HG02938 (cell line): Measurements from ENCODE around the gene NTM.
"Not testable (repeated sequence)": the region's sequence is repeated elsewhere in the genome, so short reads cannot be mapped to it uniquely, and the experiment has no call there.

Experiments
- ATAC-seq: cut with Tn5 transposase; IDR thresholded peaks from one replicate; pipeline ENCODE4 v1.9.1; 2021; ENCODE audit warnings: mild to moderate bottlenecking, moderate library complexity; ENCODE audit not compliant: unreplicated experiment

Gene NTM

DNA sequence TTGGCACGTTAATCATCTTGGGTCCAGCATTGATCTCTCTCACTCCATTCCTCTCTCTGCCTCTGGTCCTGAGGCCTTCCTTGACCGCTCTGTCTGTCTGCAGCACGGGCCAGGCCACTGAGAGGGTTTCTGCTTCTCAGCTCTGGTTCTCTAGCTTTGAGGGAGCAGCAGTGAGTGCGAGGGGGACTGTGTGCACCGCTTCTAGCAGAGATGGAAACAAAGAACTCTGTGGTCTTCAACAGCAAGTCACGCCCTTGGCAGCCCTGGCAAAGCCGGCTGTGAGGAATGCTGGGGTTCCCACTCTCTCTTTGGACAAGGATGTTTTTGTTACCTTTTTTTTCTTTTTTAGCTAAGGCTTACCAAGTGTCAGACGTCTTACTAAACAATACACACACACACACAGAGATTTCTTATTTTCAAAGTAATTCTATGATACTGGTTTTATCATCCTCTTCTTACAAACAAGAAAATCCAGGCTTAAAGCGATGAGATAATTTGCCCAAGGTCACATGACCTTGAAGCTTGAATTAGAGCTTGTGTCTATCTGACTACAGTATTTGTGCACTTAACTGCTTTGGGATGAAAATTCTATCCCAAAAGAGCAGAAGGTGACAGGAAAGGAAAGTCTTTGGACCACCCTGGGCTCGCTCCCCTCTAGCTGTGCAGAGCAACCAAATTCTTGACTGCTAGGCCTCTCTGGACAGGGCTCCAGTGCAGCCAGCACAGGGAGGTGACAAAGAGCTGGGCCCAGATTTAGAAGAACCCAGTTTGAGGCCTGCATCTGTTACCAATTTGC is 293.2 kb downstream of the NTM start:
- no peak for ATAC-seq

DNA sequence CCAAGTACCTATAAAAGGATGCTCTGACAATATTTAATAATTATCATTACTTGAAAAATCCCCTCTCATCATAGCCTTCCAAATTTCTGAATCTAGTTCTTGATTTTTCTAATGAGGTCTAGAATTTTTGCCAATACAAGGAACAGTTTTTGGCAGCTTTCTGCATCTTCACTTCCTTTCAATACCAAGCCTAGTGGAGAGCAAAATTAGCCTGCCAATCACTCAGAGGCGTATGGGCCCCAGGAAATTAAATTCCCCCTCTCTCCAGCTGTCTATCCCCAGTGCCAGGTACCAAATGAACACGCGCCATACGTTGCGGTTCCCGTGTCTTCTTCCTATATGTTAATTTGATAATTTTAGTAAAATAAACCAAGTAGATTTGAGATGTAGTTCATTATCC is 293.9 kb downstream of the NTM start:
- no peak for ATAC-seq

DNA sequence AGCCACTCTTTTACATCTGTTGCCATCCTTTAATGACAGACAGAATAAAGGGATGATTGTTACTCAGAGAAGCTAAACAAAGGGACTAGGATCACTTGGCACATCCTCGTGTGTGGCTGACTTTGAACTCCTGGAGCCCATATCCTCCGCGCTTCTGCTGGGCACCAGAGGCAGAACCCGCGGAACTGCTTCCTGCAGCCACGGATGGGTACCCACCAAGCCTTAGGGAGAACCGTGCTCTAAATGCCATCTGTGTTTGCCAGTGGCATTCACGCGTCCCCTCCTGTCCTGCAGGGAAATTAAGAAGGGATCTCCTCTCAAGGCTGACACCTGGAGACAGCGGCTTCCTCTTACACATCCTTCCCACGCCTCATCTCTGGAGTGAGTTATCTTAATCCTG is 294.4 kb downstream of the NTM start:
- no peak for ATAC-seq

DNA sequence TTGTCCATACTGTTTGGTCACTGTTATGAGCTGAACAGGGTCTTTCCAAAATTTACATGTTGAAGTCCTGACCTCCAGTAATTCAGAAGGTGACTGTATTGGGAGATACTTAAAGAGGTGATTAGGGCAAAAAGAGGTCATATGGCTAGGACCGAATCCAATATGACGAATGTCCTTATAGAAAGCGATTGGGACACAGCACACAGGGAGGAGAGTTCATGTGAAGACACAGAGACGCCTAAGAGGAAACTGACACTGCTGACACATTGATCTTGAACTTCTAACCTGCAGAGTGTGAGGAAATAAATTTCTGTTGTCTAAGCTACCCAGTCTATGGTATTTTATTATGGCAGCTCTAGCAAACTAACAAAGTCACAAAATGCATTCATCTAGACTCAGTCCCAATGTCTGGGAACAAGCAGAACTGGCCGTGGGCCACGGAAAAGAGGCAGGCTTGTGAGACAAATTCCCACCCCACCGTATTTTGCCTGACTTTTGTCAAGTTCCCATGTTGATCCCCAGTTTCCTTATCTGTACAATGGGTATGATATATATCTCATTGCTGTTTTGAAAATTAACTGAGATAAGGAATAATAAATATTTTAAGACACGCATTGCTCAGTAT is 295.0 kb downstream of the NTM start:
- no peak for ATAC-seq

DNA sequence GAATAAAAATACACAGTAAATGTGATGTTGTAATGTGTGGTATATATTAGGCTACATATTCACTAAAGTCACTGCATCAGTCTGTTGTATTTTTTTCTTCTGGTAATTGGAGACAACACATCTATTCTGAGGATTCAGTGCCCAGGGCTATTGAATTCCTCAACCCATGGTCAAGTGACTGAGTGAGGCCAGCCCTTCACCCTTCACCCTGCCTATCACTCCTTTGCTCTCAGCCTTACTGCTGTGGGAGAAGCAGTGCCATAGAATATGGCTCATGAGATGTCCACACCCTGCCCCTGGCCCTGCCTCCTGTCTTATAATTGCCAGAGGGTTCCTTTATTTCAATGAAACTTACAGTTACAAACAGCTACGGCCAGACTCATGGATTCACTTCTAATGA is 295.6 kb downstream of the NTM start:
- no peak for ATAC-seq

DNA sequence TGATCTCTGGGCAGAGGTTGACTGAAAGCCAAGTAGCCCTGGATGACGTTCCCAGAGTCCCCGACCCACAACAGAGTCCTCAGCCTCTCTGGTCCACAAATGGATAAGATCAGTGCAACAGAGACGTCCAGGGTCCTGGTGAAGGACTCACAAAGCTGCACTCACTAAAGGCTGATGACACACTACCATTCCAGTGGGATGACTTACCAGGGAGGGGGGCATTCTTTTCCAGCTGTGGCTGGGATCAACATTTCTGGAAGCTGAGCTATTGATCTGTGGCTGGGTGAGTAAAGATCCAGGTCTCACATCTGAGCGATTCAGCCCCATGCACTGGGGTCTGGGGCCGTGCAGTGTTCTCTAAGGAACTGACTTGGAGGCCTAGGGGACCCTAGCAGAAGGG is 296.2 kb downstream of the NTM start:
- no peak for ATAC-seq

GRCh38 chr11:131667566-131667965 is 297.2 kb downstream of the NTM start:
- ATAC-seq: no peak

GRCh38 chr11:131668500-131669400 is 298.3 kb downstream of the NTM start:
- ATAC-seq: peak; percentile 75

GRCh38 chr11:131669401-131669780 is 299.0 kb downstream of the NTM start:
- no peak for ATAC-seq

- no peak for ATAC-seq
Observed at GRCh38 chr11:131670876-131671275, 300.5 kb downstream of the NTM start.

GRCh38 chr11:131671320-131671719 is 300.9 kb downstream of the NTM start:
- no peak for ATAC-seq

- ATAC-seq: no peak
Observed at GRCh38 chr11:131671734-131672133, 301.3 kb downstream of the NTM start.

DNA sequence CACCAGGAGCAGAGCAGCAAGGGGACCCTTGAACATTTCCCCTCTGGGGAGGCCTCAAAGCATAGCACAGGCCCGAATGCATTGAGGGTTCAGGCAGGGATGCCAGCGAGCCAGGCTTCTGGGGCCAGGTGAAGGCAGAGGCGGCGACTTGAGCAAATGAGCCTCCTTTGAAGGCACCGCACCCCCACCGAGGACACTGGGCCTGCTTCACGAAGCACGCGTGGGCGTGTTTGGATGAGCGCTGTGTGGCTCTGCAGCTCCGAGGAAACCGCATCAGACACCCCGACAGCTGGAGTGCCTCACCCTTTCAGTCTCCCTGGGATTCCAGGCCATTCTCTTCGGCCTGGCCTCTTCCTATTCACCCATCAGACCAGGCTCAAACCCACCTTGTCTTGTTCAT is 301.8 kb downstream of the NTM start:
- no peak for ATAC-seq

- peak; percentile 81 for ATAC-seq
Observed at GRCh38 chr11:131674051-131674755, 303.8 kb downstream of the NTM start.

DNA sequence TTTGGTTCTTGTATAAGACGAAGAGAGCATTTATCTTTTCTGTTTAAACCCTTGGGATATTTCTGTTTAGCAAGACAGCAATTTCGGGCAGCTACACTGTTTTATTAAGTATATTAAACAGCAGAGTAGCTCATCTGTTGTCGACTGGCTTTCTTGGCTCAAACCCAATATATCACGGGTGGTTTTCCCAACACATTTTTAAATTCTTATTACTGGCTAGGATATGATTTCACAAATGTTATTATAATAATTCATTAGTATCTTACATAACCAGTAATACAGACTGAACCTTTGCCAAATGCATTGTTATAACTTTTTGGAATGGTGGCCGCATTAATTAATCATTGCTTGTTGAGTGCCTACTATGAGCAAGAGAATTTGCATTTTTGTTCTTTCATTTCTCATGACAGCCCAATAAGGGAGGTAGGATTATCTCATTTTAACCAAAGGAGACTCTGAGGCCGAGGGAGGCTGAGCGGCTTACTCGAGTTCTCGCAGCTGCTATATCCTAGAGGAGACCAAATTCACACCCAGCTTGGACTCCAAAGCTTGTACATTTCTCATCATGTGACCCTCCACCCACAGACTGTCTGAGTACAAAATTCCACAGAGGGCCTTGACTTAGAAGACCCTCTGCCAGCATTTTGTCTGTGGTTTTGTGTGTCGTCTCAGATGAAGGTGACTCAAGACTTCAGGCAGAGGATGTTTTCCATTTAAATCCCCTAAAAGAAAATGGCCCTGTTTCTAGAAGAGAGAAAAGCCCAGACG is 304.9 kb downstream of the NTM start:
- no peak for ATAC-seq

GRCh38 chr11:131677828-131678470 is 307.5 kb downstream of the NTM start:
- no peak for ATAC-seq

DNA sequence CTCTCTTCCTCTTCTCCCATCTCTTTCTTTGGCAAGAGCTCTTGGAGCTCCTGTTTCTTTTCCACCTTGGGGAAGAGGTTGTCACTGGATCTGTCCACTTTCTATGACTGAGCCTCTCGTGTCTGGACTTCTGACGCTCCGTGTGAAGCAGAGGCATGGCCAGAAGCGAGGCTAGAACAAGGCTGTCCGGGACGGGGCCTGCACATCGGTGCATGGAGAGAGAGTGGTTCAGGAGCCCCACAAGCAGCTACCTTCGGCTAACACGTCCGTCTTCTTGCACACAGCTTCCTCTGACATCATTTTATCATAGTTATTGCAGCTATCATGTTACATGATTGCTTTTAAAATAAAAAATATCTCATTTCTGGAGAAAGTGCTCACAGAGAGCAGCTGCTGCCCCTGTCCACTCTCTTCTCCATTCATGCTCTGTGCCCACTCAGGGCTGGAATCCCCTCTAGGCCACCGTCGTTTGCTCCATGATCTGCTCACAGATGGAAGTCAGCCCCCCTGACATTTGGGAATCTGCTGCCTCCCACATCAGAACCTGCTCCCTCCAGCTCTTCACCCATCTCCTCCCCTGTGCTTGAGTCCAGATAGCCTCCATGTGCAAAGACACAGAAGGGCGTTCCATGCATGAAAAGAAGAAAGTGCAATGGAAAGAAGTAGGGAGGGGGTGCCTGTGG is 308.4 kb downstream of the NTM start:
- no peak for ATAC-seq

DNA sequence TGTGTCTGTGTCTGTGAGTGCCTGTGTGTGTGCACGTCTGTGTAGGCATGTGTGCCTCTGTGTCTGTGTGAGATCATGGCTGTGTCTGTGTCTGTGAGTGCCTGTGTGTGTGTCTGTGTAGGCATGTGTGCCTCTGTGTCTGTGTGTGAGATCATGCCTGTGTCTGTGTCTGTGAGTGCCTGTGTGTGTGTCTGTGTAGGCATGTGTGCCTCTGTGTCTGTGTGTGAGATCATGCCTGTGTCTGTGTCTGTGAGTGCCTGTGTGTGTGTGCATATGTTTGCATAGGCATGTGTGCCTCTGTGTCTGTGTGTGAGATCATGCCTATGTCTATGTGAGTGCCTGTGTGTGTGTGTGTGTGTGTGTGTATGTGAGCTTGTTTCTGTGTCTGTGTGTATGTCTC is 310.0 kb downstream of the NTM start:
- not testable (repeated sequence) for ATAC-seq

- no peak for ATAC-seq
Observed at GRCh38 chr11:131681920-131682319, 311.5 kb downstream of the NTM start.
